Fibroblast of skin of left biceps (primary cell): Measurements from ENCODE around the gene GCNT2.
"Not testable (repeated sequence)": the region's sequence is repeated elsewhere in the genome, so short reads cannot be mapped to it uniquely, and the experiment has no call there.

Experiments used
- DNase-seq, 2 experiments: peaks; one replicate each; pipeline ENCODE4 v3.0.0-alpha.2; 2013; ENCODE audit warnings: low read depth in 2 of 2

GCNT2 gene

DNA sequence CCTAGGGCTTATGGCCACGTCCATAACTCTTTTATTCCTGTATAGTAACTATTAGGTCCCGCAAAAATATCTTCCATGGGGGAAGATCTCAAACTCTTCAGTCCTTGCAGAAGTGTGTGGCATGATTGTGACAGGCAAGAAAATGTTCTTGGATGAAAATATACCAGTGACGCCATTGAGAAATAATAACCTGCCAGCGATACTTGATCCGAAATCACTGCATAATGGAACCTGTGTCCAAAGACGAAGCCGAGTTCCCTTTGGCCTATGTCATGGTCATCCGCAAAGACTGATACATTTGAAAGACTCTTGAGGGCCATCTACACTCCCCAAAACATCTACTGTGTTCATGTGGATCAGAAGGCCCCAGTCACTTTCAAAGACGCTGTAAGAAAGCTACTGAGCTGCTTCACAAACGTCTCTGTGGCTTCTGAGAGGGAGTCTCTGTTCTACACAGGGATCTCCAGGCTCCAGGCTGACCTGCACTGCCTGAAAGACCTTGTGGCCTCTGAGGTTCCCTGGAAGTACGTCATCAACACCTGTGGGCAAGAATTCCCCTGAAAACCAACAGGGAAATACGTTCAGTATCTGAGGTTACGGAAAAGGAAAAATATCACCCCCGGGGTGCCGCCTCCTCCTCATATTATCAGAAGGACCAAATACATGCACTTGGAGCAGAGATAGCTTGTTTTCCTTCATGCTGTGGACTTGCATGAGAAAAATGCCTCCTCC lies 6.9 kb upstream of the GCNT2 start:
- DNase-seq = no peak

DNA sequence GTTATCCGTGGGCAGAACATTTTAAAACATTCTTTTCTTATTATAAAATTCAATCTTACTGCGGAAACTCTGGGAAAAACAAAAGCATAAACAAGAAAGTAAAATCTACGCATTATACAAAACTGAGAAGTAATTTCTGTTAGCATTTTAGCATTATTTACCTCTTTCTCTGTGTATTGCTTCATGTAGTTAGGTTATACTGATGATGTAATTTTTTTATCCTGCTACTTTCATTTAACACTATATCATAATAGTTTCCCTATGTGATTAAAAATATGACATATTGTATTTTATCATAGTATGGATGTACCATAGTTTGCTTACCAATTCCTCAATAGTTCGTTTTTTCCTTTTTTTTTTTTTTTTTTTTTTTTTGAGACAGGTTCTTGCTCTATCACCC lies 4.2 kb upstream of the GCNT2 start:
- DNase-seq = no peak

- DNase-seq = no peak
Measured at GRCh38 chr6:10518557-10519407, 2.4 kb upstream of the GCNT2 start.

DNA sequence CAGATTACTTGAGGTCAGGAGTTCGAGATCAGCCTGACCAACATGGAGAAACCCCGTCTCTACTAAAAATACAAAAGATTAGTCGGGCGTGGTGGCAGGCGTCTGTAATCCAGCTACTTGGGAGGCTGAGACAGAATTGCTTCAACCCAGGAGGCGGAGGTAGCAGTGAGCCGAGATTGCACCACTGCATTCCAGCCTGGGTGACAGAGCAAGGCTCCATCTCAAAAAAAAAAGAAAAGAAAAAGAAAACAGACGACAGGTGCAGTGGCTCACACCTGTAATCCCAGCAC lies 1.8 kb upstream of the GCNT2 start:
- not testable (repeated sequence) for DNase-seq

- DNase-seq = no peak
Measured at GRCh38 chr6:10520468-10520867, 683 bp upstream of the GCNT2 start.

GRCh38 chr6:10522929-10523573 lies 1.9 kb downstream of the GCNT2 start:
- DNase-seq = no peak

- no peak for DNase-seq
Measured at GRCh38 chr6:10526156-10526555, 5.0 kb downstream of the GCNT2 start.

GRCh38 chr6:10528158-10528981 lies 7.2 kb downstream of the GCNT2 start:
- DNase-seq = no peak

DNA sequence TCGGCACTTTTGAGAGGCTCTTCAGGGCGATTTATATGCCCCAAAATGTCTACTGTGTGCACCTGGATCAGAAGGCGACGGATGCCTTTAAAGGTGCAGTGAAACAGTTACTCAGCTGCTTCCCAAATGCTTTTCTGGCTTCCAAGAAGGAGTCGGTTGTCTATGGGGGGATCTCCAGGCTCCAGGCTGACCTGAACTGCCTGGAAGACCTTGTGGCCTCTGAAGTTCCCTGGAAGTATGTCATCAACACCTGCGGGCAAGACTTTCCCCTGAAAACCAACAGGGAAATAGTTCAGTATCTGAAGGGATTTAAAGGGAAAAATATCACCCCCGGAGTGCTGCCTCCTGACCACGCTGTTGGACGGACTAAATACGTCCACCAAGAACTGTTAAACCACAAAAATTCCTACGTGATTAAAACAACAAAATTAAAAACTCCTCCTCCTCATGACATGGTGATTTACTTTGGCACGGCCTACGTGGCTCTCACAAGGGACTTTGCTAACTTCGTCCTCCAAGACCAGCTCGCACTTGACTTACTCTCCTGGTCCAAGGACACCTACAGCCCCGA lies 8.2 kb downstream of the GCNT2 start:
- no peak for DNase-seq

DNA sequence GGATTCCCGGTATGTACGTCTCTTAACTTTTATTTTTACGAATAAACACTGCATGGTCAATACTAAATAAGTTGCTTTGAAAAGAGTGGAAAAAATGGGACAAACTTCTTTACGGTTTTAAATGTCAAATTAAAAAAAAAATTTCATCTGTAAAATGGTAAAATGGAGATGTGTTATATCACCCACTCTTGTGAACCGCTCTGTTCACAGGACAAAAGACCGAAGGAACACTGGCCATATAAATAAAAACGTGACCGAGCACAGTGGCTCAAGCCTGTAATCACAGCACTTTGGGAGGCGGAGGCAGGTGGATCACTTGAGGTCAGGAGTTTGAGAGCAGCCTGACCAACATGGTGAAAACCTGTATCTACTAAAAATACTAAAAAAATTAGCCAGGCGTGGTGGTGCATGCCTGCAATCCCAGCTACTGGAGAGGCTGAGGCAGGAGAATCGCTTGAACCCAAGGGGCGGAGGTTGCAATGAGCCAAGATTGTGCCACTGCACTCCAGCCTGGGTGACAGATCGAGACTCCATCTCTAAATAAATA lies 8.8 kb downstream of the GCNT2 start:
- DNase-seq = not testable (repeated sequence)

GRCh38 chr6:10531503-10531902 lies 10.4 kb downstream of the GCNT2 start:
- DNase-seq = no peak

- DNase-seq = no peak
Measured at GRCh38 chr6:10531942-10532341, 10.8 kb downstream of the GCNT2 start.

DNA sequence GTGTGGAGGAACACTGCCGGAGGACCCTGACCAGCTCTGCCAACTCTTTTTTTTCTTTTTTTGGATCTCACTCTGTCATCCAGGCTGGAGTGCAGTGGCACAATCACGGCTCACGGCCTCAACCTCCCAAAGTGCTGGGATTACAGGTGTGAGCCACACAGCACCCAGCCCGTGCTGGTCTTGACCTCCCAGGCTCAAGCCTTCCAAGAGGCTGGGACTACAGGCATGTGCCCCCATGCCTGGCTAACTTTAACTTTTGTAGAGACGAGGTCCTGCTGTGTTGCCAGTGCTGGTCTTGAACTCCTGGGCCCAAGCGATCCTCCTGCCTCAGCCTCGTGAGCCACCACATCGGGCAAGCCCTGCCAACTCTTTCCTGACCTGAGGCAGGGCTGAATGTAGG lies 11.2 kb downstream of the GCNT2 start:
- DNase-seq = no peak

- no peak for DNase-seq
Measured at GRCh38 chr6:10534419-10534762, 13.2 kb downstream of the GCNT2 start.

- no peak for DNase-seq
Measured at GRCh38 chr6:10535193-10535592, 14.0 kb downstream of the GCNT2 start.

DNA sequence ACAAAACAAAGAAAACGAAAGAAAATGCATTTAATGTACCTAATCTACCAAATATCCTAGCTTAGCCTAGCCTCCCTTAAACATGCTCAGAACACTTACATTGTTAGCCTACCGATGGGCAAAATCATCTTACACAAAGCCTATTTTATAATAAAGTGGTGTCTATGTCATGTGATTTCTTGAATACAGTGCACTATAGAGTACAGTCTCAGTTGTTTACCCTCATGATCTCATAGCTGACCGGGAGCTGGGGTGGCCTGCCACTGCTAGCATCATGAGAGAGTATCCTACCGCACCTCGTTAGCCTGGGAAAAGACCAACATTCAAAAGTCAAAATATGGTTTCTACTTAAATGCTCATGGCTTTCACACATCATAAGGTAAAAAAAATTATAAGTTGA lies 16.6 kb downstream of the GCNT2 start:
- no peak for DNase-seq

GRCh38 chr6:10540073-10540746 lies 19.1 kb downstream of the GCNT2 start:
- DNase-seq = no peak

GRCh38 chr6:10541591-10541990 lies 20.4 kb downstream of the GCNT2 start:
- no peak for DNase-seq

- no peak for DNase-seq
Measured at GRCh38 chr6:10542213-10542612, 21.1 kb downstream of the GCNT2 start.

DNA sequence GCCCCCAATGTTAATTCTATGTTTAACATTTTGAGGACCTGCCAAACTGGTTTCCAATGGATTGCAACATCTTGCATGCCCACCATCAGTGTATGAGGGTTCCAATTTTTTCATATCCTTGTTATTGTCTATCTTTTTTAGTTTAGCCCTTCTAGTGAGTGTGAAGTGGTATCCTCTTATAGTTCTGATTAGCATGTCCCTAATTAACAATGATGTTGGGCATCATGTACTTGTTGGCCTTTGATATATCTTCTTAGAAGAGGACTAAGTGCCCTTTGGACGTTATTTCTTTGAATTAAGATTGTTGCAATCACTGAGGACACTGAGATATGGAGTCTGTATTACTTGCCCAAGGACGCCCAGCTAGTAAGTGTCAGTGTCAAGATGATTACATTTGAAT lies 22.3 kb downstream of the GCNT2 start:
- no peak for DNase-seq

- no peak for DNase-seq
Measured at GRCh38 chr6:10545482-10545881, 24.3 kb downstream of the GCNT2 start.
